ENCODE results near the gene BFSP1. TPM values are rescaled to one million over a fixed set of nuclear protein-coding genes. Genes with fewer than 3 reads are reported as not detected.

BFSP1 gene
- total RNA-seq, 1 donor, result 2.9 TPM

DNA sequence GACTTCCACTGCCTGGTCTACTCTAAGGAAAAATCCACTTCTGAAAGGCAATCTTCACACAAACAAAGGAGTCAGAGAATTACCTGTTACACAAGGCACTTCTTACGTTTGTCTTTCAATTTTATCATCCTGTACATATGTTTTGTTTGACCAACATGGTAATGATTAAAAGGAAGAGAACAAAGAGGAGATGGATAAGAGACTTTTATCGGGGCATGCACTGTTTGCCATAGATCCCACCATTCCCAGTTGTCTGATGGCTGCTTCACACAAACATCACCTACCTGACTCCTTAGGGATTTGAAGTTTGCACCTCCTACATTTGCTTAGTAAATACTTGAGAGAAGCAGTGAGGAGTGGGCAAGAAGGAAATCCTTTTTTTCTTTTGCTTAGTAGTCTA is 87.1 kb downstream of the BFSP1 start:
- Histone ChIP-seq H3K79me2 (ENCODE audit: insufficient read depth, low read length) (no peaks in the 10 kb centered on the region), H3K9me3 (ENCODE audit: low read depth, low read length) (no peaks in the 10 kb centered on the region), H3K4me3 (ENCODE audit: insufficient read depth, low read length) (no peak overlapping the region), H4K20me1 (ENCODE audit: insufficient read depth, low read length) (no peaks in the 10 kb centered on the region), H3K27ac (ENCODE audit: low read depth, low read length) (no peak overlapping the region), H3K4me1 (ENCODE audit: insufficient read depth, low read length) (no peaks in the 10 kb centered on the region), H2AFZ (ENCODE audit: low read length) (no peak overlapping the region), H3K4me2 (ENCODE audit: insufficient read depth, low read length) (no peak overlapping the region), H3K27me3 (ENCODE audit: insufficient read depth, low read length) (peaks cover 28% of the 10 kb centered on the region), H3K36me3 (ENCODE audit: insufficient read depth, low read length) (no peaks in the 10 kb centered on the region)
- TF ChIP-seq, protein P1, sequence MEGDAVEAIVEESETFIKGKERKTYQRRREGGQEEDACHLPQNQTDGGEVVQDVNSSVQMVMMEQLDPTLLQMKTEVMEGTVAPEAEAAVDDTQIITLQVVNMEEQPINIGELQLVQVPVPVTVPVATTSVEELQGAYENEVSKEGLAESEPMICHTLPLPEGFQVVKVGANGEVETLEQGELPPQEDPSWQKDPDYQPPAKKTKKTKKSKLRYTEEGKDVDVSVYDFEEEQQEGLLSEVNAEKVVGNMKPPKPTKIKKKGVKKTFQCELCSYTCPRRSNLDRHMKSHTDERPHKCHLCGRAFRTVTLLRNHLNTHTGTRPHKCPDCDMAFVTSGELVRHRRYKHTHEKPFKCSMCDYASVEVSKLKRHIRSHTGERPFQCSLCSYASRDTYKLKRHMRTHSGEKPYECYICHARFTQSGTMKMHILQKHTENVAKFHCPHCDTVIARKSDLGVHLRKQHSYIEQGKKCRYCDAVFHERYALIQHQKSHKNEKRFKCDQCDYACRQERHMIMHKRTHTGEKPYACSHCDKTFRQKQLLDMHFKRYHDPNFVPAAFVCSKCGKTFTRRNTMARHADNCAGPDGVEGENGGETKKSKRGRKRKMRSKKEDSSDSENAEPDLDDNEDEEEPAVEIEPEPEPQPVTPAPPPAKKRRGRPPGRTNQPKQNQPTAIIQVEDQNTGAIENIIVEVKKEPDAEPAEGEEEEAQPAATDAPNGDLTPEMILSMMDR (IDR thresholded peaks at IDR 0.05; ENCODE audit: extremely low read depth, low read depth, low read length), result no peak
- DNase-seq (ENCODE audit: insufficient read length, low spot score, missing footprints), result no peak

Other genes with a start within 250 kb of the BFSP1 start
- gene DSTN, start 38.7 kb upstream of the BFSP1 start, total RNA-seq, result 627 and 634 TPM in 2 replicates
- gene RRBP1, start 150.9 kb upstream of the BFSP1 start, total RNA-seq, result 122 and 126 TPM in 2 replicates
- gene BANF2, start 168.6 kb upstream of the BFSP1 start, total RNA-seq, result not detected in 2 replicates

Measured in osteoblast (primary cell).